ENCODE measurements around the gene KCNK10.
A peak's percentile ranks its signal among the peaks of the same experiment; 100 is the strongest.

Gene KCNK10

DNA sequence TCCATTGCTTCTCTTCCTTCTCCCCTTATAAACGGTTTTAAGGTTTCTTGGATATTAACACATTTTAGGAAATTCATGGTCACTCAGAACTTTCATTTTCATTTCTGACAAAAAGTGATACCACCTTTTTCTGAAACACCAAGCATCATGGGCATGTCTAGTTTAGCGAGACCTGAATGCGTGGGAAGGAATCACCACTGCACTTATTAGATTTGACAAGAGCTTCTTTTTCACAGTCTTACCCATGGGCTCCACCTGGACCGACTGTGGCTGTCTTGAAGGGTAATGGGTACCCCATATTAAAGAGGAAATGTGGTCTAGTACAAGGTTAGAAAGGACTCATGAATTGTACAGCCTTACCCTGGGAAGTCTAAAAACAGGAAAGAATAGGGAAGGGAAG is 95.4 kb downstream of the KCNK10 start:
- no peak overlapping the region for H3K4me3 ChIP-seq (replicated peaks; ENCODE audit: low read depth, low read length)
- DNase-seq (ENCODE audit: low read depth) = no peak
- TF ChIP-seq, protein P1, sequence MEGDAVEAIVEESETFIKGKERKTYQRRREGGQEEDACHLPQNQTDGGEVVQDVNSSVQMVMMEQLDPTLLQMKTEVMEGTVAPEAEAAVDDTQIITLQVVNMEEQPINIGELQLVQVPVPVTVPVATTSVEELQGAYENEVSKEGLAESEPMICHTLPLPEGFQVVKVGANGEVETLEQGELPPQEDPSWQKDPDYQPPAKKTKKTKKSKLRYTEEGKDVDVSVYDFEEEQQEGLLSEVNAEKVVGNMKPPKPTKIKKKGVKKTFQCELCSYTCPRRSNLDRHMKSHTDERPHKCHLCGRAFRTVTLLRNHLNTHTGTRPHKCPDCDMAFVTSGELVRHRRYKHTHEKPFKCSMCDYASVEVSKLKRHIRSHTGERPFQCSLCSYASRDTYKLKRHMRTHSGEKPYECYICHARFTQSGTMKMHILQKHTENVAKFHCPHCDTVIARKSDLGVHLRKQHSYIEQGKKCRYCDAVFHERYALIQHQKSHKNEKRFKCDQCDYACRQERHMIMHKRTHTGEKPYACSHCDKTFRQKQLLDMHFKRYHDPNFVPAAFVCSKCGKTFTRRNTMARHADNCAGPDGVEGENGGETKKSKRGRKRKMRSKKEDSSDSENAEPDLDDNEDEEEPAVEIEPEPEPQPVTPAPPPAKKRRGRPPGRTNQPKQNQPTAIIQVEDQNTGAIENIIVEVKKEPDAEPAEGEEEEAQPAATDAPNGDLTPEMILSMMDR (IDR thresholded peaks at IDR 0.05; ENCODE audit: low read length, missing control alignments) = no peak

DNA sequence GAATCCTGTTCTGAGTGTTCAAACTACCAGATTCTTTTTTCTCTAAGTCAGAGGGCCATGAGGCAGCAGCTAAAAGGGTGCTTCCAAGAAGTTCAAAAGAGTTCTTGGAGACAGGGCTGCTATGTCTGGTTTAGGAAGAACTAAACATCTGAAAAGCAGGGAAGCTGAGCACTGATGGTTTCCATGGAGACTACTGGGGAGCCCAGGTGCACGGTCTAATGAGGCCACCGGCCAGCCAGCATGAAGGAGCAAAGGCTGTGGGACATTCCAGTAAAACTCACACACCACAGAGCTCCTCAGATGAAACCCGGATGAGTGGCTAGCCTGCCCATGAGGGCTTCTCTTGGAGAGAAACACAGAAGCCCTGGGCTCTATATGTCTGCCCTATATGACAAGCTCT is 97.3 kb downstream of the KCNK10 start:
- TF ChIP-seq, protein P1 (IDR thresholded peaks at IDR 0.05; ENCODE audit: low read length, missing control alignments) = no peak

DNA sequence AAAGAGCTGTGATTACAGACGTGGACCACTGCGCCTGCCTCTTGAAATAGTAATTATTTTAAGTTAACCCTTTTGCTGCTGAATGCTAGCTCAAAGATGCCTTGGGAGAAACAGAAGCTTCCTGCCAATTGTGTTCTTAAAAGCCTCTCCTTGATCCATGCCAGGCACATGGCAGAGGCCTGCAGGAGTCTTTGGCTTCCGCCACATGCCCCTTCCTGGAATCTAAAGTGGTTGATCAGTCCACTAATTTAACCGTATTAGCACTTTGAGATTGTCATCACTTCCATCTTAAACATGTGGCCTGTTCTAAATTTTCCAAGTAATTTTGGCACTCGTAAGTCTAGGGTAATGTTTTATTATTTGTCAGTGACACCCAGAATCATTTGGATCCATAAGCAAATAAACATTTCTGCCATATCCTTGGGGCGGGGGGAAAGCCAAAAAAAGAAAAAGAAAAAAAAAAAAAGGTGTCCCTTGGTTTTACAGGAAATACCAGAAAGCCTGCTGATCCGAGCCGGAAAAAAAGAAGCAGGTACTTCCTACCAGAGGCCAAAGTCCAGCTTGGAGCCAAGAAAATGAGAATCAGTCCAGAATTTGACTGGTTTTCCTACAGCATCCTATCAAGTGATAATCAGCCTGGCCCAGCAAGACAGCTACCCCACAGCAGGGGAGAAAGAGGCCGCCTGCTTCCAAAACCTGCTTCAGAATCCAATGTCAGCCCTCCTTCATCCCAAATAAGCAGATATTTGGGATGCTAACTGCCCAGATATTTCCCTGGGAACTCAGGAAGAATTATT is 104.8 kb downstream of the KCNK10 start:
- H3K4me3 ChIP-seq (replicated peaks; ENCODE audit: low read depth, low read length) = no peak overlapping the region
- TF ChIP-seq, protein P1 (IDR thresholded peaks at IDR 0.05; ENCODE audit: low read length, missing control alignments) = no peak
- DNase-seq (ENCODE audit: low read depth) = no peak

More for the DNA sequence above, 97.3 kb downstream of the KCNK10 start:
- H3K4me3 ChIP-seq (replicated peaks; ENCODE audit: low read depth, low read length) = no peak overlapping the region
- DNase-seq (ENCODE audit: low read depth) = no peak

DNA sequence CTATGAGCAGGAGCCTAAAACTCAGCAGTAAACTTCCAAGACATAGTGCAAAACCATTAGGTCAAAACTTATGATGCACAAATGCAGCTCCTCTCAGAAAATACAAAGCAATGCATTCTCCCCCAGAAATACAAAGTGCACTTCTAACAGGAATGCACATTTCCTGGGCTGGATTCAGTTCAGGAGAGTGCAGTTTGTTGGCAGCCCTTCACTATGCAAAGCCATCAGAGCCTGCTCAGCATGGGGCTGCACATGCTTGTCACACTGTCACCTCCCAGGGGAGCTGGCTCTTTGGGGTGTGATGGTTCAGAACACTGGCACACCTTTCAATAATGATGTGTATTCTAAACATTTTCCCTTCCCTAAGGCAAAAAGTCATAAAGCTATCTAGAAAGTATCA is 110.4 kb downstream of the KCNK10 start:
- no peak overlapping the region for H3K4me3 ChIP-seq (replicated peaks; ENCODE audit: low read depth, low read length)
- no peak for DNase-seq (ENCODE audit: low read depth)
- TF ChIP-seq, protein P1 (IDR thresholded peaks at IDR 0.05; ENCODE audit: low read length, missing control alignments) = no peak

GRCh38 chr14:88210426-88210825 is 112.6 kb downstream of the KCNK10 start:
- peak; percentile 10 for DNase-seq (ENCODE audit: low read depth)
- TF ChIP-seq, protein P1 (IDR thresholded peaks at IDR 0.05; ENCODE audit: low read length, missing control alignments) = no peak
- no peak overlapping the region for H3K4me3 ChIP-seq (replicated peaks; ENCODE audit: low read depth, low read length)

GRCh38 chr14:88209273-88209672 is 113.8 kb downstream of the KCNK10 start:
- TF ChIP-seq, protein P1 (IDR thresholded peaks at IDR 0.05; ENCODE audit: low read length, missing control alignments) = no peak
- no peak for DNase-seq (ENCODE audit: low read depth)
- no peak overlapping the region for H3K4me3 ChIP-seq (replicated peaks; ENCODE audit: low read depth, low read length)

- H3K4me3 ChIP-seq (replicated peaks; ENCODE audit: low read depth, low read length) = no peak overlapping the region
- TF ChIP-seq, protein P1 (IDR thresholded peaks at IDR 0.05; ENCODE audit: low read length, missing control alignments) = no peak
- DNase-seq (ENCODE audit: low read depth) = no peak
Measured at GRCh38 chr14:88208858-88209257, 114.2 kb downstream of the KCNK10 start.

All from fibroblast of pulmonary artery (primary cell).